ENCODE data around the gene RTP5. TPM values are rescaled to one million over a fixed set of nuclear protein-coding genes. Genes with fewer than 3 reads are reported as not detected.

The RTP5 gene
- total RNA-seq, 1 experiment from 2014 or later: not detected

GRCh38 chr2:241901018-241901380 lies 31.5 kb downstream of the RTP5 start:
- Mint-ChIP-seq H3K27me3 (ENCODE audit: unreplicated experiment) (no peaks in the 10 kb centered on the region), H3K27ac (ENCODE audit: unreplicated experiment) (no peak overlapping the region), H3K36me3 (ENCODE audit: insufficient read depth, unreplicated experiment) (peaks cover 4% of the 10 kb centered on the region), H3K9me3 (ENCODE audit: low read depth, unreplicated experiment) (no peaks in the 10 kb centered on the region), H3K4me3 (ENCODE audit: low read depth, unreplicated experiment) (no peak overlapping the region), H3K4me1 (ENCODE audit: low read depth, unreplicated experiment) (no peaks in the 10 kb centered on the region)
- no TSS peak for BruUV-seq (replicated peaks)
- CTCF ChIA-PET: no interaction called here
- intact Hi-C loops (cut with micrococcal nuclease; ENCODE audit: unreplicated experiment): no loop called here
- DNase-seq: no peak
- no peak for TF ChIP-seq CTCF (IDR thresholded peaks at IDR 0.05; ENCODE audit: unreplicated experiment)

- Mint-ChIP-seq H3K4me1 (ENCODE audit: low read depth, unreplicated experiment) (no peaks in the 10 kb centered on the region), H3K27ac (ENCODE audit: unreplicated experiment) (no peak overlapping the region), H3K4me3 (ENCODE audit: low read depth, unreplicated experiment) (no peak overlapping the region), H3K36me3 (ENCODE audit: insufficient read depth, unreplicated experiment) (peaks cover 4% of the 10 kb centered on the region), H3K27me3 (ENCODE audit: unreplicated experiment) (no peaks in the 10 kb centered on the region), H3K9me3 (ENCODE audit: low read depth, unreplicated experiment) (no peaks in the 10 kb centered on the region)
- intact Hi-C loops (cut with micrococcal nuclease; ENCODE audit: unreplicated experiment): no loop called here
- no peak for DNase-seq
- CTCF ChIA-PET: no interaction called here
- no TSS peak for BruUV-seq (replicated peaks)
- no peak for TF ChIP-seq CTCF (IDR thresholded peaks at IDR 0.05; ENCODE audit: unreplicated experiment)
Measured at GRCh38 chr2:241901500-241902351, 32.2 kb downstream of the RTP5 start.

GRCh38 chr2:241902357-241902991 lies 32.9 kb downstream of the RTP5 start:
- no peaks in the 10 kb centered on the region for H3K27me3 Mint-ChIP-seq (ENCODE audit: unreplicated experiment)

More at GRCh38 chr2:241902357-241902991, 32.9 kb downstream of the RTP5 start:
- Mint-ChIP-seq H3K36me3 (ENCODE audit: insufficient read depth, unreplicated experiment) (peaks cover 3% of the 10 kb centered on the region), H3K4me1 (ENCODE audit: low read depth, unreplicated experiment) (no peaks in the 10 kb centered on the region), H3K9me3 (ENCODE audit: low read depth, unreplicated experiment) (no peaks in the 10 kb centered on the region), H3K4me3 (ENCODE audit: low read depth, unreplicated experiment) (no peak overlapping the region), H3K27ac (ENCODE audit: unreplicated experiment) (no peak overlapping the region)
- CTCF ChIA-PET: no interaction called here
- intact Hi-C loops (cut with micrococcal nuclease; ENCODE audit: unreplicated experiment): no loop called here
- no peak for DNase-seq
- TF ChIP-seq CTCF (IDR thresholded peaks at IDR 0.05; ENCODE audit: unreplicated experiment): no peak
- BruUV-seq (replicated peaks): no TSS peak
